ENCODE results near the gene BRSK2. TPM values are rescaled to one million over a fixed set of nuclear protein-coding genes. Genes with fewer than 3 reads are reported as not detected.

The BRSK2 gene
- total and polyA plus RNA-seq, 2 of the 4 experiments (the other 2 are of a cell fraction) = 0.18 to 0.62 TPM

- Histone ChIP-seq H4K91ac (ENCODE audit: insufficient read depth, low read depth, low read length) (no peak overlapping the region), H3K9ac (ENCODE audit: low read depth, low read length) (no peak overlapping the region), H2BK120ac (ENCODE audit: low read depth, low read length) (no peak overlapping the region), H3K4me2 (ENCODE audit: low read depth, low read length) (no peak overlapping the region), H4K5ac (ENCODE audit: low read depth, low read length) (no peak overlapping the region), H2BK5ac (ENCODE audit: low read depth, low read length, poor library complexity, severe bottlenecking) (no peak overlapping the region), H3K9me3 (ENCODE audit: control insufficient read depth, insufficient read depth, low read length) (no peaks in the 10 kb centered on the region), H3K56ac (ENCODE audit: extremely low read depth, insufficient read depth, low read length) (no peak overlapping the region), H4K8ac (ENCODE audit: low read depth in 2 of 2, low read length in 2 of 2) (no peak overlapping the region), H4K20me1 (ENCODE audit: insufficient read depth, low read length) (no peaks in the 10 kb centered on the region), H2BK15ac (ENCODE audit: low read depth, low read length) (no peak overlapping the region), H3K14ac (replicated peaks; ENCODE audit: low read depth, low read length) (no peak overlapping the region), H3K23ac (ENCODE audit: low read depth, low read length) (no peak overlapping the region), H3K27me3 (ENCODE audit: control insufficient read depth, insufficient read depth, low read length) (peaks cover 4% of the 10 kb centered on the region), H3K4ac (ENCODE audit: low read depth, low read length) (no peak overlapping the region), H2AK5ac (ENCODE audit: low read depth, low read length) (no peak overlapping the region), H2AK9ac (replicated peaks; ENCODE audit: low read depth, low read length, poor library complexity) (no peak overlapping the region), H3K4me3 (ENCODE audit: insufficient read depth, low read depth, low read length) (no peak overlapping the region), H3K36me3 (ENCODE audit: control insufficient read depth, insufficient read depth, low read length) (no peaks in the 10 kb centered on the region), H3K9me1 (ENCODE audit: insufficient read depth, low read length) (no peaks in the 10 kb centered on the region), H3K4me1 (ENCODE audit: control insufficient read depth, insufficient read depth, low read length) (0 out of 2 replicates have a peak, but pooled peaks cover 1% of the 10 kb centered on the region), H3K79me1 (ENCODE audit: low read depth in 1 of 2, low read length in 2 of 2) (no peaks in the 10 kb centered on the region), H2BK20ac (ENCODE audit: low read depth, low read length) (no peak overlapping the region), H3K18ac (ENCODE audit: low read depth, low read length) (no peak overlapping the region), H3K27ac (ENCODE audit: insufficient read depth, low read length) (no peak overlapping the region), H2AFZ (replicated peaks; ENCODE audit: low read length, poor library complexity) (no peak overlapping the region)
- no TSS peak for BruUV-seq (replicated peaks)
- no peak for TF ChIP-seq CTCF (conservative IDR thresholded peaks at IDR 0.05; ENCODE audit: low read depth, low read length)
- TF ChIP-seq MXI1 (IDR thresholded peaks at IDR 0.05; ENCODE audit: borderline replicate concordance, low read depth, low read length) = no peak
- TF ChIP-seq CEBPB (IDR thresholded peaks at IDR 0.05; ENCODE audit: low read depth, low read length) = no peak
- no peak for TF ChIP-seq RAD21 (IDR thresholded peaks at IDR 0.05; ENCODE audit: low read length)
- no peak for TF ChIP-seq POLR2A (IDR thresholded peaks at IDR 0.05; ENCODE audit: low read depth, low read length)
- TF ChIP-seq MAZ (IDR thresholded peaks at IDR 0.05; ENCODE audit: borderline replicate concordance, low read depth, low read length) = no peak
- TF ChIP-seq RCOR1 (IDR thresholded peaks at IDR 0.05; ENCODE audit: insufficient replicate concordance, low read length) = no peak
- TF ChIP-seq CHD1 (IDR thresholded peaks at IDR 0.05; ENCODE audit: low read depth, low read length) = no peak
- no peak for TF ChIP-seq MAFK (IDR thresholded peaks at IDR 0.05; ENCODE audit: low read depth, low read length)
- TF ChIP-seq RFX5 (IDR thresholded peaks at IDR 0.05; ENCODE audit: low read depth, low read length) = no peak
- no peak for TF ChIP-seq FOS (IDR thresholded peaks at IDR 0.05; ENCODE audit: low read depth, low read length)
- no peak for TF ChIP-seq USF2 (IDR thresholded peaks at IDR 0.05; ENCODE audit: low read depth, low read length)
- dilution Hi-C loops (cut with HindIII; ENCODE audit: low sequenced_read_pairs, unreplicated experiment) = no loop called here
- in situ Hi-C loops (cut with MboI; ENCODE audit: low sequenced_read_pairs) = no loop called here
- DNase-seq = no peak
- WGBS, 2 experiments (ENCODE audit: extremely low coverage in 2 of 2, insufficient read length in 1 of 2) = 54% methylated on average over 6 of the region's 15 CpGs; no CpG with 5 or more reads in 1 of the 2 experiments
- POLR2A ChIA-PET (ENCODE audit: unreplicated experiment) = no interaction called here
- ATAC-seq (ENCODE audit: low read depth) = no peak
- CTCF ChIA-PET = no interaction called here
- intact Hi-C loops (cut with micrococcal nuclease) = no loop called here
Observed at GRCh38 chr11:1433568-1433967, 43.8 kb downstream of the BRSK2 start.

Data from IMR-90 (cell line).